ENCODE data around the gene CADM1.
"Not testable (repeated sequence)": the region's sequence is repeated elsewhere in the genome, so short reads cannot be mapped to it uniquely, and the experiment has no call there.

CADM1 gene

DNA sequence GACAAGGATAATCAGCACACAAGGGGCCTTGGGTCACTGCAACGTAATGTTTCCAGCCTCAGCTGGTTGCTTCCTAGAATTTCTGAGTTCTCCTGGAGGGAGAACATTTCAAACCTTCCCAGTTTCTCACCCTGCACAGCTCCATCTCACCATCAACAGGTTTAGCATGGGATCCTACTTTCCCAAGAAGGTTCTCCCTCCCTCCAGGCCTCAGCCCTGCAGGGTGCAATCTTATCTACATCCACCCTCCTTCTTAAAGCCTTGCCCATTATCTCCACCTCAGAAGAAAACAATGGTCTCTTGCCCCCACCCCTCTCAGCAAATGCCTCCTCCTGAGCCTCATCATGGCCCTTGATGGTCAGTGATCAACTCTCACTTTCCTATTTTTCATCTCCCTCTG, 23.6 kb downstream of the CADM1 start:
- intact Hi-C loops (cut with micrococcal nuclease) = no loop called here
- Mint-ChIP-seq H3K27me3 (peaks cover 7% of the 10 kb centered on the region), H3K36me3 (ENCODE audit: low read depth) (no peaks in the 10 kb centered on the region), H3K9me3 (no peaks in the 10 kb centered on the region), H3K27ac (no peak overlapping the region), H3K4me3 (no peak overlapping the region), H3K4me1 (ENCODE audit: low read depth) (no peaks in the 10 kb centered on the region)

- H3K36me3 Mint-ChIP-seq (ENCODE audit: low read depth) = no peaks in the 10 kb centered on the region
- peaks cover 7% of the 10 kb centered on the region for H3K27me3 Mint-ChIP-seq
- H3K4me3 Mint-ChIP-seq = no peak overlapping the region
- no peak overlapping the region for H3K27ac Mint-ChIP-seq
- no peaks in the 10 kb centered on the region for H3K9me3 Mint-ChIP-seq
- no peaks in the 10 kb centered on the region for H3K4me1 Mint-ChIP-seq (ENCODE audit: low read depth)
- intact Hi-C loops (cut with micrococcal nuclease) = no loop called here
These were observed 26.8 kb downstream of the CADM1 start for GRCh38 chr11:115477410-115477809.

GRCh38 chr11:115476463-115477286, 27.5 kb downstream of the CADM1 start:
- H3K4me3 Mint-ChIP-seq = no peak overlapping the region
- H3K9me3 Mint-ChIP-seq = no peaks in the 10 kb centered on the region
- H3K27me3 Mint-ChIP-seq = peaks cover 9% of the 10 kb centered on the region
- intact Hi-C loops (cut with micrococcal nuclease) = no loop called here
- no peaks in the 10 kb centered on the region for H3K36me3 Mint-ChIP-seq (ENCODE audit: low read depth)
- H3K4me1 Mint-ChIP-seq (ENCODE audit: low read depth) = no peaks in the 10 kb centered on the region
- H3K27ac Mint-ChIP-seq = no peak overlapping the region

- Mint-ChIP-seq H3K36me3 (ENCODE audit: low read depth) (no peaks in the 10 kb centered on the region), H3K27me3 (peaks cover 12% of the 10 kb centered on the region), H3K9me3 (no peaks in the 10 kb centered on the region), H3K4me3 (no peak overlapping the region), H3K4me1 (ENCODE audit: low read depth) (no peaks in the 10 kb centered on the region), H3K27ac (no peak overlapping the region)
- intact Hi-C loops (cut with micrococcal nuclease) = no loop called here
These were observed 28.7 kb downstream of the CADM1 start for GRCh38 chr11:115475564-115475963.

- H3K4me1 Mint-ChIP-seq (ENCODE audit: low read depth); intact Hi-C loops (cut with micrococcal nuclease); H3K36me3 Mint-ChIP-seq (ENCODE audit: low read depth); H3K27ac Mint-ChIP-seq; H3K4me3 Mint-ChIP-seq; H3K9me3 Mint-ChIP-seq: not testable (repeated sequence)
- H3K27me3 Mint-ChIP-seq = peaks cover 11% of the 10 kb centered on the region
These were observed 29.9 kb downstream of the CADM1 start for GRCh38 chr11:115474306-115474705.

GRCh38 chr11:115473167-115473566, 31.0 kb downstream of the CADM1 start:
- H3K4me3 Mint-ChIP-seq = no peak overlapping the region
- no peaks in the 10 kb centered on the region for H3K36me3 Mint-ChIP-seq (ENCODE audit: low read depth)
- intact Hi-C loops (cut with micrococcal nuclease) = no loop called here
- H3K27me3 Mint-ChIP-seq = peaks cover 13% of the 10 kb centered on the region
- no peak overlapping the region for H3K27ac Mint-ChIP-seq
- H3K9me3 Mint-ChIP-seq = no peaks in the 10 kb centered on the region
- peaks cover 5% of the 10 kb centered on the region for H3K4me1 Mint-ChIP-seq (ENCODE audit: low read depth)

DNA sequence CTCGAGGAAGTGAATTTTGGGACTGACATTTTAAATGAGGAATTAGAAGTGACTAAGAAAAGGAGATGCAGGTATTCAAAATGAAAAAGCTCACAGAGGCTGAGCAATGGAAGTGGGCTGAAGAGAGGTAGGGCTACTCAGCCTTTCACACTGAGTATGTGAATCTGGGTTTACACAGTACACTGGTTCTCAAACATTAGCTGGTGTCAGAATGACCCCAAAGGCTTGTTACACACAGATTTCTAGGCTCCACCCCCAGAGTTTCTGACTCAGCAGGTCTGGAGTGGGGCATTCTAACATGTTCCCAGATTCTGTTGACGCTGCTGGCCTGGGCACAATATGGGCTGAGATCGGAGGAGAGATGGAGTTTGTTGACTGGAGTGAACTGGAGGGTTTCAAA, 32.8 kb downstream of the CADM1 start:
- H3K27me3 Mint-ChIP-seq = peaks cover 12% of the 10 kb centered on the region
- intact Hi-C loops (cut with micrococcal nuclease) = no loop called here
- H3K36me3 Mint-ChIP-seq (ENCODE audit: low read depth) = no peaks in the 10 kb centered on the region
- peaks cover 5% of the 10 kb centered on the region for H3K4me1 Mint-ChIP-seq (ENCODE audit: low read depth)
- no peaks in the 10 kb centered on the region for H3K9me3 Mint-ChIP-seq
- no peak overlapping the region for H3K27ac Mint-ChIP-seq
- H3K4me3 Mint-ChIP-seq = no peak overlapping the region

DNA sequence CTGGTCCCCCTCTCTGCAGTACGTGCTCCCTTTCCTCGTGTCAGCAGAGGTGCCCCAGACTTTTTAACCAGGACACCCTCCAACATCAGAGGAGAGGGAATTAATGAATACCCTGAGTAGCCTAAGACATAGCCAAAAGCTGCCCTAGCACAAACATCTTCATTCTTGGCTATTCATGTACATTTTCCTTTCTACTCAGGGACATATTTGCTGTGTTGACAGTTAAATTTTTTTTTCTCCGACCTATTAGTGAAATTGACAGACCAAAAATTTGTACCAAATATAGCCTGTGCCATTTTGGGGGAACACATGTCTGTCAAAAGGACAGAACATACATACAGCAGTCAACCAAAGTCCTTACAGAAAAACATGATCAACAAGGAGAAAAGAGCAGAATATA, 33.3 kb downstream of the CADM1 start:
- no peaks in the 10 kb centered on the region for H3K36me3 Mint-ChIP-seq (ENCODE audit: low read depth)
- peaks cover 5% of the 10 kb centered on the region for H3K4me1 Mint-ChIP-seq (ENCODE audit: low read depth)
- H3K4me3 Mint-ChIP-seq = no peak overlapping the region
- no peak overlapping the region for H3K27ac Mint-ChIP-seq
- no peaks in the 10 kb centered on the region for H3K9me3 Mint-ChIP-seq
- H3K27me3 Mint-ChIP-seq = peaks cover 14% of the 10 kb centered on the region
- intact Hi-C loops (cut with micrococcal nuclease) = no loop called here

DNA sequence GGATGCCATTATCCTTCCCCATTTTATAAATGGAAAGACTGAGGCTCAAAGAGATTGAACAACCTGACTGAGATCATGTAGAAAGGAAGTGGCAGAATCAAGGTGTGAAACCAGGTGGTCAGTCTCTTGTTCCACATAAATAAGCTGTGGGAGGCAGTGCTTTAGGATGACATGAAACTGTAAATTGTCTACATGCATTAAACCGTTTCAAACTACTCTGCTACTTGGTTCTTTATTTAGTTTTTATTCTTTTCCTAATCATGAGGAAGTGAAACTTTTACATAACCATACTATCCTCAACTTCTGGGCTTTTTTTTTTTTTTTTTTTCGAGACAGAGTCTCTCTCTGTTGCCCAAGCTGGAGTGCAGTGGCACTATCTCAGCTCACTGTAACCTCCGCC, 34.9 kb downstream of the CADM1 start:
- no peak overlapping the region for H3K27ac Mint-ChIP-seq
- peaks cover 15% of the 10 kb centered on the region for H3K27me3 Mint-ChIP-seq
- peaks cover 5% of the 10 kb centered on the region for H3K4me1 Mint-ChIP-seq (ENCODE audit: low read depth)
- H3K4me3 Mint-ChIP-seq = no peak overlapping the region
- H3K36me3 Mint-ChIP-seq (ENCODE audit: low read depth) = no peaks in the 10 kb centered on the region
- intact Hi-C loops (cut with micrococcal nuclease) = no loop called here
- no peaks in the 10 kb centered on the region for H3K9me3 Mint-ChIP-seq

DNA sequence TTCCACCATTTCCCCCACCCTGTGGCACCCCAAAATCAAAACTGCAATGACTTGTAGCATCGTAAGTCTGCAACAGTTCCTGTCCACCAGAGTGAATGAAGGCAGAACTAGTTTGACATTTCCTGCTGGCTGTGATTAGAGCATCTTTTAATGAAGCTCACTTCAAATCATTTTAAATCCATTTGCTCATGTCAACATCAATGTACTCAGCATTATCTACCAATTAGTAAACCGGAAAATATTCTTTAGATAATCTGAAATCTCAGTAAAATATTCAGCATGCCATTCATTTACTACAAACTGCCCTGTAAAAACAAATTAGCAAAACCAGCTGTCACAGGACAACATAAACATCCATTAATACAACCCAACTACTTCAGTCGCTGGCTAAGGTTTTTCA, 38.1 kb downstream of the CADM1 start:
- Mint-ChIP-seq H3K27ac (no peak overlapping the region), H3K4me3 (no peak overlapping the region), H3K27me3 (peaks cover 15% of the 10 kb centered on the region), H3K9me3 (no peaks in the 10 kb centered on the region), H3K36me3 (ENCODE audit: low read depth) (no peaks in the 10 kb centered on the region), H3K4me1 (ENCODE audit: low read depth) (peaks cover 5% of the 10 kb centered on the region)
- intact Hi-C loops (cut with micrococcal nuclease) = no loop called here

GRCh38 chr11:115464269-115464668, 39.9 kb downstream of the CADM1 start:
- Mint-ChIP-seq H3K4me1 (ENCODE audit: low read depth) (peaks cover 1% of the 10 kb centered on the region), H3K9me3 (no peaks in the 10 kb centered on the region), H3K4me3 (no peak overlapping the region), H3K27ac (no peak overlapping the region), H3K36me3 (ENCODE audit: low read depth) (no peaks in the 10 kb centered on the region), H3K27me3 (peaks cover 13% of the 10 kb centered on the region)
- intact Hi-C loops (cut with micrococcal nuclease) = no loop called here

GRCh38 chr11:115463606-115464005, 40.6 kb downstream of the CADM1 start:
- no peaks in the 10 kb centered on the region for H3K36me3 Mint-ChIP-seq (ENCODE audit: low read depth)
- H3K4me1 Mint-ChIP-seq (ENCODE audit: low read depth) = no peaks in the 10 kb centered on the region
- H3K4me3 Mint-ChIP-seq = no peak overlapping the region
- H3K9me3 Mint-ChIP-seq = no peaks in the 10 kb centered on the region
- no peak overlapping the region for H3K27ac Mint-ChIP-seq
- H3K27me3 Mint-ChIP-seq = peaks cover 12% of the 10 kb centered on the region
- intact Hi-C loops (cut with micrococcal nuclease) = no loop called here

DNA sequence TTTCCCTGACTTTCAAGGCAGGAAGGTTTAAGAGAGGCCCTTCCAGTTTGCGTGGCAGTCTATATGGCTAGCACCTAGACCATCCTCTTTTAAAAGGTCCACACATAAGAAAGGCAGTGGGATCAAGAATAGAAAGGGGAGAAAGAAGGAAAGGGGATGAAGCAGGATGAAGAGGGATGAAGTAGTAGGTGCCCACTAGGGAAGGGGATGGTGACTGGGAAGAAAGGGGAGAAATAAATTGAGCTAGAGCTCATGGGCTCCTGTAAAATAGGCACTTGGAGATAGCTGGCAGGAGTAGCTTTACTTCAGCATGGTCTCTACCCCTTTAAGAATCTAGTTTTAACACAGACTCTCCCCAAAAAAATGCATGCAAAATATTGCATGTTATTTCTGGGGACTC, 41.5 kb downstream of the CADM1 start:
- intact Hi-C loops (cut with micrococcal nuclease) = no loop called here
- no peak overlapping the region for H3K4me3 Mint-ChIP-seq
- peaks cover 8% of the 10 kb centered on the region for H3K27me3 Mint-ChIP-seq
- no peak overlapping the region for H3K27ac Mint-ChIP-seq
- no peaks in the 10 kb centered on the region for H3K9me3 Mint-ChIP-seq
- no peaks in the 10 kb centered on the region for H3K4me1 Mint-ChIP-seq (ENCODE audit: low read depth)
- H3K36me3 Mint-ChIP-seq (ENCODE audit: low read depth) = no peaks in the 10 kb centered on the region

DNA sequence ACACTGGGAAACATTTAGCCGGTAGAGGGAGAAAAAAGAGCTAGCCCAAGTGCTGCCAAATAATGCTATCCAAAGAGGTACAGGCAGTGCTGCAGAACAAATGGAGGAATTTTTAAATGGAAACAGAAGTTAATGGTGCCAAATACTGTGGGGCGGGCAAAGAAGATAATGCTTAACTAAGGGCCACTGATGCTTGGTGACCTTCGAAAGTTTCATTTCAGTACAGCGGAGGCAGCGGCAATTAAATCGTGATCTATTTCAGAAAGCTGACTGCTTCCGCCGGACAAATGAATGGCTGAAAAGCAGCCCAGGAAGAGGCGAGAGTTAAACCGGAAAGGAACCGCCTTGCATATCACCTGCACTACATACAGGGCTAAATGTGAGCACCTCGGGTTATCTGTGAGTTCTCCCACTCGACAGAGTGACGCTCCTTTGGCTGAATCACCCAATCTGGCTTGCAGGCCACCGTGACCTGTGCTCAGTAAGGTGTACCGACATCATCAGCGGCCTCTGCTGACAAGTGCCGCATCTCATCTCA, 42.1 kb downstream of the CADM1 start:
- intact Hi-C loops (cut with micrococcal nuclease) = no loop called here
- Mint-ChIP-seq H3K27ac (no peak overlapping the region), H3K36me3 (ENCODE audit: low read depth) (no peaks in the 10 kb centered on the region), H3K4me1 (ENCODE audit: low read depth) (no peaks in the 10 kb centered on the region), H3K9me3 (no peaks in the 10 kb centered on the region), H3K4me3 (no peak overlapping the region), H3K27me3 (peaks cover 8% of the 10 kb centered on the region)

DNA sequence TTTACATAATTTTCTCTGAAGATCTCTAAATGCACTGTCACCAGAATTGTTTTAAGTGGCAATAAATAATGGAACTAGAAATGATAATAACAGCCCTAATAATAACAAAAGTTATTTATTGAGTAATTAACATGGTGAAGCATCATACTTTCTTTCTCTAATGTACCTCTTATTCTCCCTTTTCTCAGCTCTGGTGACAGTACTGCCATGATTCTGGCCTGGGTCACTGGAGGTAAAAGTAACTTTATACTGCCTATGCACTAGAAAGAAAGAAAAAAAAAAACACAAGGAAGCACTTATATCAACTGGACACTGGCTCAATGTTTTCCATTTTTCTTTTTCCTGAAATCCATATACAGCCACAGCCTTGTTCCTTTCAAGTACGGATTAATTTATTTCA, 43.7 kb downstream of the CADM1 start:
- peaks cover 7% of the 10 kb centered on the region for H3K27me3 Mint-ChIP-seq
- no peaks in the 10 kb centered on the region for H3K36me3 Mint-ChIP-seq (ENCODE audit: low read depth)
- no peak overlapping the region for H3K4me3 Mint-ChIP-seq
- no peak overlapping the region for H3K27ac Mint-ChIP-seq
- H3K9me3 Mint-ChIP-seq = no peaks in the 10 kb centered on the region
- H3K4me1 Mint-ChIP-seq (ENCODE audit: low read depth) = no peaks in the 10 kb centered on the region
- intact Hi-C loops (cut with micrococcal nuclease) = no loop called here

Data from dendritic cell treated with granulocyte-macrophage colony-stimulating factor and Interleukin-4, amounts not matched to agents 40 ng/mL and 50 ng/mL, for 4 days (primary cell).